HL-60 (cell line): ENCODE data around the gene ASTN2.

Experiments
- DNase-seq, 2 experiments: peaks; one replicate each; pipeline ENCODE4 v3.0.0-alpha.2; 2010 to 2020; ENCODE audit warnings: low read depth in 1 of 2, low spot score in 1 of 2
- H3K27ac ChIP-seq: fragments of 250-450 bp; sonication (Bioruptor Pico); replicated peaks from 2 replicates; pipeline ENCODE4 v1.5.1; 2020; ENCODE audit warnings: mild to moderate bottlenecking, moderate library complexity
- H3K27me3 ChIP-seq: fragments of 250-450 bp; sonication (Bioruptor Pico); 2 replicates; pipeline ENCODE4 v1.5.1; 2021; ENCODE audit warnings: mild to moderate bottlenecking, moderate library complexity; ENCODE audit not compliant: insufficient read depth, poor library complexity, severe bottlenecking
- H3K4me3 ChIP-seq: replicated peaks from 2 replicates; pipeline ENCODE4 v1.5.1; 2011; ENCODE audit warnings: mild to moderate bottlenecking, control low read depth, low read length; ENCODE audit not compliant: insufficient read depth
- GABPA ChIP-seq: IDR thresholded peaks from 2 replicates; pipeline ENCODE4 v1.6.1; 2012; ENCODE audit warnings: low read depth
- POLR2AphosphoS5 ChIP-seq: IDR thresholded peaks from 2 replicates; pipeline ENCODE4 v1.6.1; 2012; ENCODE audit warnings: low read depth
- SPI1 ChIP-seq: IDR thresholded peaks from 2 replicates; pipeline ENCODE4 v1.6.1; 2012; ENCODE audit warnings: low read depth, mild to moderate bottlenecking, borderline replicate concordance
- TF ChIP-seq, protein P1 (sequence below): IDR thresholded peaks from one replicate; pipeline ENCODE4 v1.5.1; 2011; ENCODE audit warnings: low read length, control low read depth, inconsistent platforms; ENCODE audit not compliant: insufficient read depth
- TF ChIP-seq, protein P2 (sequence below): IDR thresholded peaks from 2 replicates; pipeline ENCODE4 v1.6.1; 2012; ENCODE audit warnings: low read depth; ENCODE audit not compliant: insufficient replicate concordance

ASTN2 gene

DNA sequence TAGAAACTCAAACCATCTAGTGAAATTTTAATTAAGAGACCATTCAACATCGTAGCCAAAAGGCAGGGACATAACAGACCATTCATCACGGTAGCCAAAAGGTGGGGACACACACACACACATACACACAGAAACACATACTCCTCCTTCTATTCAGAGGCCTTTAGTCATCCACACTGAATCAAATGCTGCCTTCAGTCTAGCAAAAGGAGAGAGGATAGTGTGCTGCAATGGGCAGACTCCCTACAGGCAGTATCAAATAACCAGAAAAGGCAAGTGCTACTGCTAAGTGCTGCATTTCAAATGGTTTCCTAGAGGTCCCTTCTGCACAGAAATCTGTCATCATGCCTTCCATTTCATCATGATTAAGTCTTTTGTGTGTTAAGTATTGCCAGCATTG is 423.8 kb downstream of the ASTN2 start:
- TF ChIP-seq GABPA (no peak), POLR2AphosphoS5 (no peak), SPI1 (no peak)
- TF ChIP-seq, protein P1, sequence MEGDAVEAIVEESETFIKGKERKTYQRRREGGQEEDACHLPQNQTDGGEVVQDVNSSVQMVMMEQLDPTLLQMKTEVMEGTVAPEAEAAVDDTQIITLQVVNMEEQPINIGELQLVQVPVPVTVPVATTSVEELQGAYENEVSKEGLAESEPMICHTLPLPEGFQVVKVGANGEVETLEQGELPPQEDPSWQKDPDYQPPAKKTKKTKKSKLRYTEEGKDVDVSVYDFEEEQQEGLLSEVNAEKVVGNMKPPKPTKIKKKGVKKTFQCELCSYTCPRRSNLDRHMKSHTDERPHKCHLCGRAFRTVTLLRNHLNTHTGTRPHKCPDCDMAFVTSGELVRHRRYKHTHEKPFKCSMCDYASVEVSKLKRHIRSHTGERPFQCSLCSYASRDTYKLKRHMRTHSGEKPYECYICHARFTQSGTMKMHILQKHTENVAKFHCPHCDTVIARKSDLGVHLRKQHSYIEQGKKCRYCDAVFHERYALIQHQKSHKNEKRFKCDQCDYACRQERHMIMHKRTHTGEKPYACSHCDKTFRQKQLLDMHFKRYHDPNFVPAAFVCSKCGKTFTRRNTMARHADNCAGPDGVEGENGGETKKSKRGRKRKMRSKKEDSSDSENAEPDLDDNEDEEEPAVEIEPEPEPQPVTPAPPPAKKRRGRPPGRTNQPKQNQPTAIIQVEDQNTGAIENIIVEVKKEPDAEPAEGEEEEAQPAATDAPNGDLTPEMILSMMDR = no peak
- TF ChIP-seq, protein P2, sequence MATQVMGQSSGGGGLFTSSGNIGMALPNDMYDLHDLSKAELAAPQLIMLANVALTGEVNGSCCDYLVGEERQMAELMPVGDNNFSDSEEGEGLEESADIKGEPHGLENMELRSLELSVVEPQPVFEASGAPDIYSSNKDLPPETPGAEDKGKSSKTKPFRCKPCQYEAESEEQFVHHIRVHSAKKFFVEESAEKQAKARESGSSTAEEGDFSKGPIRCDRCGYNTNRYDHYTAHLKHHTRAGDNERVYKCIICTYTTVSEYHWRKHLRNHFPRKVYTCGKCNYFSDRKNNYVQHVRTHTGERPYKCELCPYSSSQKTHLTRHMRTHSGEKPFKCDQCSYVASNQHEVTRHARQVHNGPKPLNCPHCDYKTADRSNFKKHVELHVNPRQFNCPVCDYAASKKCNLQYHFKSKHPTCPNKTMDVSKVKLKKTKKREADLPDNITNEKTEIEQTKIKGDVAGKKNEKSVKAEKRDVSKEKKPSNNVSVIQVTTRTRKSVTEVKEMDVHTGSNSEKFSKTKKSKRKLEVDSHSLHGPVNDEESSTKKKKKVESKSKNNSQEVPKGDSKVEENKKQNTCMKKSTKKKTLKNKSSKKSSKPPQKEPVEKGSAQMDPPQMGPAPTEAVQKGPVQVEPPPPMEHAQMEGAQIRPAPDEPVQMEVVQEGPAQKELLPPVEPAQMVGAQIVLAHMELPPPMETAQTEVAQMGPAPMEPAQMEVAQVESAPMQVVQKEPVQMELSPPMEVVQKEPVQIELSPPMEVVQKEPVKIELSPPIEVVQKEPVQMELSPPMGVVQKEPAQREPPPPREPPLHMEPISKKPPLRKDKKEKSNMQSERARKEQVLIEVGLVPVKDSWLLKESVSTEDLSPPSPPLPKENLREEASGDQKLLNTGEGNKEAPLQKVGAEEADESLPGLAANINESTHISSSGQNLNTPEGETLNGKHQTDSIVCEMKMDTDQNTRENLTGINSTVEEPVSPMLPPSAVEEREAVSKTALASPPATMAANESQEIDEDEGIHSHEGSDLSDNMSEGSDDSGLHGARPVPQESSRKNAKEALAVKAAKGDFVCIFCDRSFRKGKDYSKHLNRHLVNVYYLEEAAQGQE = no peak
- H3K27me3 ChIP-seq = no peaks in the 10 kb centered on the region
- no peak for DNase-seq
- no peak overlapping the region for H3K27ac ChIP-seq
- H3K4me3 ChIP-seq = no peak overlapping the region

DNA sequence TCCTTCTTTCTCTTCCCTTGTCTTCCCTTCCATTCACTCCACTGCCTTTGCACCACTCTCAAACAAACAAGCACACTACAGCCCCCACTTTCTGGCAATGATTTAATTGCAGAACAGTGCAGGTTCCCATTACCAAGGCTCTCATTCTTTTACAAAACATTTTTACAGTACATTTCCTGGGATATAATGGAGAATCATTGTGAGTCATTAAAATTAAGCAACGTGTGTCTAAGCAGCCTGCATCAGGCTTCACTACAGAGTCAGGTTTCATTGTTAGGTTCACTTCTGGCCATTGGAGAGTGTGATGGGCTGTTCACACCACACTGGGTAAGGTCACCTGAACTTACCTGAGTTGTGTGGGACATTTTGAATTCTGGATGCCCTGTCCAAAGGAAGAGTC is 424.3 kb downstream of the ASTN2 start:
- DNase-seq = no peak
- Histone ChIP-seq H3K27ac (no peak overlapping the region), H3K4me3 (no peak overlapping the region), H3K27me3 (no peaks in the 10 kb centered on the region)
- TF ChIP-seq, protein P1 = no peak
- no peak for TF ChIP-seq POLR2AphosphoS5
- TF ChIP-seq, protein P2 = no peak
- no peak for TF ChIP-seq GABPA
- TF ChIP-seq SPI1 = no peak

DNA sequence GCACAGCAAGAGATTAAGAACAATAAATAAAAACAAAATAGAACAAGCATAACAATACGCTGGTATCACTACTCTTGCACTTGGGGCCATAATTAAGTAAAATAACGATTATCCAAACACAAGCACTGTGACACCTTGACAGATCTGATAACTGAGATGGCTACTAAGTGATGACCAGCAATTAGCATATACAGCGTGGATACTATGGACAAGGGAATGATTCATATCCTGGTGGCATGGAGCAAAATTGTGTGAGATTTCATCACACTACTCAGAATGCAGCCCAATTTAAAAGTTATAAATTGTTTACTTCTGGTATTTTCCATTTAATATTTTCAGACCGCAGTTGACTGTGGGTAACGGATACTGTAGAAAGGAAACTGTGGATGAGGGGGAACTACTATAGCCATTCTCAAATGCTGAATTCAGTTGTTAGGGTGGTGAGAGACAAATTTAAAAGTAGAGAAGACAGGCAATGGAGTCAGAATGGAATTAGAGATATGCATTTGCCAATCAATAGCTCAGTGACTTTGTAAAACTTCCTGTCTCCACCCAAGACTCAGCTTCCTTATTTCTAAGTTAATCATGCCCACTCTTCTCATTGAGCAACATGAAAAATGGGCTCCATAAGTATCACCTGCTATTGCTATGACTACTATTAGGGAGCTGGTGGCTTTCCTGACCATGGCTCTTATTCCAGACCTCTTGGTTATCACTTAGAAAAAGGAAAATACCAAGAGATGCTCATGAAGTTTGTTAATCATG is 427.0 kb downstream of the ASTN2 start:
- DNase-seq = no peak
- Histone ChIP-seq H3K27ac (no peak overlapping the region), H3K27me3 (no peaks in the 10 kb centered on the region), H3K4me3 (no peak overlapping the region)
- no peak for TF ChIP-seq SPI1
- TF ChIP-seq, protein P1 = no peak
- TF ChIP-seq POLR2AphosphoS5 = no peak
- TF ChIP-seq, protein P2 = no peak
